OCI-LY1 (cell line): Measurements from ENCODE around the gene LGMN.
"Not testable (repeated sequence)": the region's sequence is repeated elsewhere in the genome, so short reads cannot be mapped to it uniquely, and the experiment has no call there.

Experiments
- EZH2 ChIP-seq: fragments of 200-600 bp; sonication (generic), shearing (Covaris generic); IDR thresholded peaks from 2 replicates; pipeline ENCODE4 v1.8.0; 2017; ENCODE audit warnings: borderline replicate concordance, mixed run types, mild to moderate bottlenecking, antibody characterized with exemption, low read length, moderate library complexity, mixed read lengths
- TF ChIP-seq, protein P1 (sequence below): fragments of 200-600 bp; sonication (generic), shearing (Covaris generic); IDR thresholded peaks from 2 replicates; pipeline ENCODE4 v1.5.1; 2017; ENCODE audit warnings: mild to moderate bottlenecking, antibody characterized with exemption, low read length, moderate library complexity, mixed read lengths

- TF ChIP-seq, protein P1, sequence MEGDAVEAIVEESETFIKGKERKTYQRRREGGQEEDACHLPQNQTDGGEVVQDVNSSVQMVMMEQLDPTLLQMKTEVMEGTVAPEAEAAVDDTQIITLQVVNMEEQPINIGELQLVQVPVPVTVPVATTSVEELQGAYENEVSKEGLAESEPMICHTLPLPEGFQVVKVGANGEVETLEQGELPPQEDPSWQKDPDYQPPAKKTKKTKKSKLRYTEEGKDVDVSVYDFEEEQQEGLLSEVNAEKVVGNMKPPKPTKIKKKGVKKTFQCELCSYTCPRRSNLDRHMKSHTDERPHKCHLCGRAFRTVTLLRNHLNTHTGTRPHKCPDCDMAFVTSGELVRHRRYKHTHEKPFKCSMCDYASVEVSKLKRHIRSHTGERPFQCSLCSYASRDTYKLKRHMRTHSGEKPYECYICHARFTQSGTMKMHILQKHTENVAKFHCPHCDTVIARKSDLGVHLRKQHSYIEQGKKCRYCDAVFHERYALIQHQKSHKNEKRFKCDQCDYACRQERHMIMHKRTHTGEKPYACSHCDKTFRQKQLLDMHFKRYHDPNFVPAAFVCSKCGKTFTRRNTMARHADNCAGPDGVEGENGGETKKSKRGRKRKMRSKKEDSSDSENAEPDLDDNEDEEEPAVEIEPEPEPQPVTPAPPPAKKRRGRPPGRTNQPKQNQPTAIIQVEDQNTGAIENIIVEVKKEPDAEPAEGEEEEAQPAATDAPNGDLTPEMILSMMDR = not testable (repeated sequence)
- TF ChIP-seq EZH2 = not testable (repeated sequence)
Measured at GRCh38 chr14:92775292-92775691, 26.9 kb upstream of the LGMN start.
